GM20000 (cell line): Measurements from ENCODE around the gene CLDN25.

Experiments used
- DNase-seq: peaks from one replicate; pipeline ENCODE4 v3.0.0; 2012; ENCODE audit warnings: low spot score
- TF ChIP-seq, protein P1 (sequence below): IDR thresholded peaks from 2 replicates; pipeline ENCODE4 v1.5.1; 2012; ENCODE audit warnings: mild to moderate bottlenecking, control low read depth; ENCODE audit errors: extremely low read depth, missing control alignments

Gene CLDN25

DNA sequence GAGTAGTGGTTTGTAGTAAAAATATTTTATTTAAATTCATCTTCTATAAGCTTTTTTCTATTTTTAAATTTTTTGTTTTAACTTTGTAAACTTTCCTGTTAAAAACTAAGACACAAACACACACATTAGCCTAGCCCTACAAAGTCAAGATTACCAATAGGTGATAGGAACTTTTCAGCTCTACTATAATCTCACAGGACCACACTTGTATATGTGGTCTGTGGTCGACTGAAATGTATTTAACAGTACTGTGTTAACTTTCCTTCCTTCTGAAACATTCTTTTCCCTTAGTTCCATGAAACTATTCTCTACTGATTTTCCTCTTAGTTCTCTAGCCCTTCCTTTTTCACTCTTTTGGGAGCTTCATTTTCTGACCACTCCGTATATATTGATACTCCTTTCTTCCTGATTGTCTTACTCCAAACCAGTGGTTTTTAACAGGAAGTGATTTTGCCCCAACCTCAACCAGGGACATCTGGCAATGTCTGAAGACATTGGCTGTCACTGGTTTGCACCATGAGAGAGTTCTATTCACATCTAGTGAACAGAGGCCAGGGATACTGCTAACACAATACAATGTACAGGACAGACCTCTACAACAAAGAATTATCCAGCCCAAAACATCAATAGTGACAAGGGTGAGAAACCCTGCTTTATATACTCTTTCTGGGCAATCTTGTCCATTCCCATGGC is 14.9 kb upstream of the CLDN25 start:
- no peak for DNase-seq

DNA sequence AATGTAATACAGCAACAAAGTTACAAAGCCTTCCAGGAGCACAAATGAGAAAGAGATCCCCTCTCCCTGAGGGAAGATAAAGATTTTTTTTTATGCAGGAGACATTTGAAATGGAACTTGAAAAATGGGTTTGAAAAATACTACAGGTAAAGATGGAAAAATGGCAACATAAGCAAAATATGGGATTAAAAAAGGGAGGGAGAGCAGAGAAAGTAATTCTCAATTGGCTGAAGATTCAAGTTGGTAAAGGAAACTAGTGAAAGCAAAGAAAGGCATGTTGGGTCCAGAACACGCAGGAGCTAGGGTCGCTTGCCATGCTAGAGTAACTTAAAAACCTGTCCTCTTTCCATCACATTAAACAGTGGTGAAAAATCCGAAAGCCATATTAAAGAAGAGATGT is 7.6 kb upstream of the CLDN25 start:
- no peak for DNase-seq
- TF ChIP-seq, protein P1, sequence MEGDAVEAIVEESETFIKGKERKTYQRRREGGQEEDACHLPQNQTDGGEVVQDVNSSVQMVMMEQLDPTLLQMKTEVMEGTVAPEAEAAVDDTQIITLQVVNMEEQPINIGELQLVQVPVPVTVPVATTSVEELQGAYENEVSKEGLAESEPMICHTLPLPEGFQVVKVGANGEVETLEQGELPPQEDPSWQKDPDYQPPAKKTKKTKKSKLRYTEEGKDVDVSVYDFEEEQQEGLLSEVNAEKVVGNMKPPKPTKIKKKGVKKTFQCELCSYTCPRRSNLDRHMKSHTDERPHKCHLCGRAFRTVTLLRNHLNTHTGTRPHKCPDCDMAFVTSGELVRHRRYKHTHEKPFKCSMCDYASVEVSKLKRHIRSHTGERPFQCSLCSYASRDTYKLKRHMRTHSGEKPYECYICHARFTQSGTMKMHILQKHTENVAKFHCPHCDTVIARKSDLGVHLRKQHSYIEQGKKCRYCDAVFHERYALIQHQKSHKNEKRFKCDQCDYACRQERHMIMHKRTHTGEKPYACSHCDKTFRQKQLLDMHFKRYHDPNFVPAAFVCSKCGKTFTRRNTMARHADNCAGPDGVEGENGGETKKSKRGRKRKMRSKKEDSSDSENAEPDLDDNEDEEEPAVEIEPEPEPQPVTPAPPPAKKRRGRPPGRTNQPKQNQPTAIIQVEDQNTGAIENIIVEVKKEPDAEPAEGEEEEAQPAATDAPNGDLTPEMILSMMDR, result no peak

More for the DNA sequence above, 14.9 kb upstream of the CLDN25 start:
- TF ChIP-seq, protein P1, result no peak

DNA sequence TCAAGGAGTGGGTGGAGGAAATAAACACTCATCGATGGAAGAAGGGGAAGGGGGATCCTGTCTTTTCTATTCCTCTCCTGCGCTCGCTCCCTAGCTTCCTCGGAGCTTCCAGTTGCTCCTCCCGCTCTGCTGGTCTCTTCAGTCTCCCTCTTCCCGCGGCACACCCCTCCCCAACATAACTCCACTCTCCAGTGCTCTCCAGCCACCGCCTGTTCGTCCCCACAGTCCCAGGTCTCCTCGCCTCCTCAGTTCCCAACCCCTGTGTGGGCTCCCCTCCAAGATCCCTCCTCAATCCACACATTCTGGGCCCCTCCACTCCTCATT is 6.5 kb upstream of the CLDN25 start:
- TF ChIP-seq, protein P1, result no peak
- DNase-seq, result no peak

DNA sequence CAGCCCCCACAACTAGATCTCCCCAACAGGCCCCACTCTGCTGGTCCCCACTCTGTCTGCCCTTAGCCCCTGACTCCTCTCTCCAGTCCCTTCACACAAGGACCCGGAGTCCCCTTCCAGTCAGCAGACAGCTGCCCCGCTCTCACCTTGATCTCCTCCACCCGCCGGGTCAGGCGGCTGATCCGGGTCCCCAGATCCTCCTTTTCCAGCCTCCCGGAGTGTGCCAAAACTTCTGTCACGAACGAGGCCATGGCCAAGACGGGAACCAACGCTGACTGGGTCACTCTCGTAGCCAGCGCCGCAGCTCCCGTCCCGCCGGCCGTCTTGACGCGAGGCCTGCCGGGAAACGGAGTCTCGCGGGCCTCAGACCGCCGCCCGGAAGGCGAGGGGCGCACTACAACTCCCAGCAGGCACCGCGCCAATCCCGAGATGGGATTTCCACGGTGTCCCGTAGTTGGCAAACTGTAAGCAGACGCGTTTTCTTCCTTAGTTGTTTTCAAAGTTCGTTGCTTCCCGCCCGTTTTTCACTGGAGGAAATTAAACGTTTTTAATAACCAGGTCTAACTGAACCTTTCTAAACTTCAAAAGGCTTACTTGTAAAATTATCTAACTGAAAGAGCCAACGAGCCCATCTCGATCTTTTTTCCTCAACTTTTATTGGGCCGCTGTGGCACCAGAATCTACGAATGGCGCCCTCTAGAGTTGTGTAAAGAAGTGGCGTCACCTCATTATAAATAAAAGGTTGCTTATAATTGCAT is 6.0 kb upstream of the CLDN25 start, which contains the start of gene ZW10:
TSS of gene ZW10 (minus strand) at position 277 of the 758 bp plus-strand sequence. CDS start at position 251, 26 bp downstream.
- TF ChIP-seq, protein P1, result peak; percentile 54
- DNase-seq, result peak; percentile 88

DNA sequence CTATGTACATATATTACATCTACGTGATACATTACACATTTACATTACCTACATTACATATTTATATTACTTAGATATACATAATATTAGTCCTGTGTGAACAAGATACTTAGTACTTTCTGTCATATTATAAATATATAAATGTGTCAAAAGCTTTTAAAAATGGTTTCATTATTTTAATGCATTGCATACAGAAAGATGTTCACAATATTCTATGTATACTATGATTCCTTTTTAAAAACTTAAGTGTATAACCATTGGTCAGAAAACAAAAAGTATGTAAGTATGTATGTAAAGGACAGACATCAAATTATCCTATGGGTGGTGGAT is 5.5 kb upstream of the CLDN25 start:
- TF ChIP-seq, protein P1, result no peak
- no peak for DNase-seq

DNA sequence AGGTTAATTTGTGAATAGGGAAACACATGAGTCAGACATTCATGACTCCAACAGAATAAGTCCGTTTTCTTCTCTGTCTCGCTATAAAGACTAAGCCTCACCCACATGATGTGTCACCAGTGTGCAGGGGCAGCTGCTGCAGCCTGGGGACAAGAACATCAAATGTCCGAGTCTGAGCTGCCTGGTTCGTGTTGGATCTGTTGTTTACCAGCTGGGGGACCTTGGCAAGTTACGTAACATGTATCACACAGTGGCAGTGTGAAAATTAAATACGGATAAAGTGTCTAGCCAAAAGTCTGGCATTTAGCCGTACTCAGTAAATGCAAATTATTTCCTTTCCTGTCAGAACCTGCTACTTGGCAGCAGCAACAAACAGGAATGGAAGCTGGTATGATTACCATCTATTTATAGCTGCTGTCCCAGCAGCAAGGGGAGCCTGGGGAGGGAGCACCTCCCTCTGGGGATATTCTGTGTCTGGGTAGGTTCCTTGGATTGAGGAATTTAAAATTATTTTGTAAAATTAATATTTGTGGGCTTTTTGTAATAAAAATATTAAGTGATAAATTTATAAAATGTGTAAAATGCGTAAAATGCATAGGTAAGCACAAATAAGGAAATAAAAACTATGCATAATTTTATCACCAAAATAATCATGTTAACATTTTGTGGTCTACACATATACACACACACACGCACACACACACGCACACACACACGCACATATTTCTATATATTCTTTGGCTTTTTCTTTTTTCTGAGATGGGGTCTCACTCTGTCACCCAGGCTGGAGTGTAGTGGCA is 1.3 kb upstream of the CLDN25 start:
- DNase-seq, result no peak
- TF ChIP-seq, protein P1, result no peak

DNA sequence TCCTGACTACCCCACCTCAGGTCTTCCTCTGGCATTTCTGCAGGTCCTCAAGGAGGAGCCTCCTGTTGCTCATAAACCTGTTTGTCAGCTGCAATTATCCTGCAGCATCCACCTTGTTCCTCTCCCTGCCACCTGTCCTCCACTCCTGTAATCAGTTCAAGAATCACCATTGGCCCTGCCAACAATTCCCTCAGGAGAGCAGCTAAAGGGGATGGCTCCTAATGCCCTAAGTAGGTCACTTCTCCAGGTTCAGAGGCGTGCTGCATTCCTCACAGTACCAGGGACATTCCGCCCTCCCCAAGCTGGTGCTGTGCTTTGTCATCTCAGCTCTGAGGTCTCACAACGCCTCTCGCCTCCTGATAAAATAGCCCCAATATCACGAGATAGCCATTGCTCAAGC is 2.1 kb downstream of the CLDN25 start:
- DNase-seq, result no peak
- TF ChIP-seq, protein P1, result no peak
